Inflammatory macrophage treated with lipopolysaccharide for 4 hours (primary cell): ENCODE measurements around the gene CAMKMT.
A peak's percentile ranks its signal among the peaks of the same experiment; 100 is the strongest.

ENCODE experiments used
- DNase-seq: peaks from one replicate; pipeline ENCODE4 v3.0.0-alpha.2; 2020

The CAMKMT gene

GRCh38 chr2:44605511-44605910, 243.8 kb downstream of the CAMKMT start:
- peak; percentile 60 for DNase-seq

- DNase-seq: peak; percentile 68
Observed at GRCh38 chr2:44612276-44612675, 250.5 kb downstream of the CAMKMT start.

GRCh38 chr2:44614940-44615339, 253.2 kb downstream of the CAMKMT start:
- DNase-seq: no peak

- no peak for DNase-seq
Observed at GRCh38 chr2:44615950-44616518, 254.3 kb downstream of the CAMKMT start.

- peak; percentile 84 for DNase-seq
Observed at GRCh38 chr2:44616667-44617155, 255.0 kb downstream of the CAMKMT start.

GRCh38 chr2:44618251-44619023, 256.7 kb downstream of the CAMKMT start:
- DNase-seq: no peak

GRCh38 chr2:44620189-44620990, 258.6 kb downstream of the CAMKMT start:
- no peak for DNase-seq

GRCh38 chr2:44623622-44624351, 262.0 kb downstream of the CAMKMT start:
- DNase-seq: no peak

GRCh38 chr2:44628297-44628696, 266.6 kb downstream of the CAMKMT start:
- DNase-seq: no peak

- no peak for DNase-seq
Observed at GRCh38 chr2:44632931-44633689, 271.4 kb downstream of the CAMKMT start.

- no peak for DNase-seq
Observed at GRCh38 chr2:44635725-44636124, 274.0 kb downstream of the CAMKMT start.

GRCh38 chr2:44638649-44639048, 276.9 kb downstream of the CAMKMT start:
- DNase-seq: no peak

- no peak for DNase-seq
Observed at GRCh38 chr2:44639399-44639798, 277.7 kb downstream of the CAMKMT start.

GRCh38 chr2:44642123-44642857, 280.5 kb downstream of the CAMKMT start:
- no peak for DNase-seq

- no peak for DNase-seq
Observed at GRCh38 chr2:44645937-44646336, 284.2 kb downstream of the CAMKMT start.

GRCh38 chr2:44649381-44649780, 287.6 kb downstream of the CAMKMT start:
- DNase-seq: no peak

- no peak for DNase-seq
Observed at GRCh38 chr2:44650796-44651195, 289.0 kb downstream of the CAMKMT start.

- DNase-seq: no peak
Observed at GRCh38 chr2:44651974-44652373, 290.2 kb downstream of the CAMKMT start.

GRCh38 chr2:44652701-44653100, 291.0 kb downstream of the CAMKMT start:
- no peak for DNase-seq

- no peak for DNase-seq
Observed at GRCh38 chr2:44655401-44655864, 293.7 kb downstream of the CAMKMT start.

- DNase-seq: no peak
Observed at GRCh38 chr2:44656460-44656859, 294.7 kb downstream of the CAMKMT start.
